Hepatocyte (in vitro differentiated cells): ENCODE measurements around the gene NCOR2. TPM values are rescaled to one million over a fixed set of nuclear protein-coding genes. Genes with fewer than 3 reads are reported as not detected.

Experiments used
- DNase-seq: peaks from one replicate; pipeline ENCODE4 v3.0.0-alpha.2; 2016; ENCODE audit warnings: low spot score
- H2AFZ ChIP-seq: fragments of 200-600 bp; sonication (generic); 2 replicates; pipeline ENCODE4 v1.6.0; 2016; ENCODE audit warnings: antibody characterized with exemption, mild to moderate bottlenecking
- H3K27ac ChIP-seq: fragments of 200-600 bp; sonication (generic); 2 replicates; pipeline ENCODE4 v1.5.1; 2016; ENCODE audit warnings: mild to moderate bottlenecking
- H3K27me3 ChIP-seq: fragments of 200-600 bp; sonication (generic); 2 replicates; pipeline ENCODE4 v1.6.1; 2016
- H3K36me3 ChIP-seq: fragments of 200-600 bp; sonication (generic); replicated peaks from 2 replicates; pipeline ENCODE4 v1.5.1; 2016; ENCODE audit warnings: low read depth; ENCODE audit not compliant: insufficient read depth
- H3K4me1 ChIP-seq: fragments of 200-600 bp; sonication (generic); 2 replicates; pipeline ENCODE4 v1.5.1; 2016; ENCODE audit warnings: mild to moderate bottlenecking, moderate library complexity; ENCODE audit not compliant: insufficient read depth
- H3K4me2 ChIP-seq: fragments of 200-600 bp; sonication (generic); 2 replicates; pipeline ENCODE4 v1.6.0; 2016
- H3K4me3 ChIP-seq: fragments of 200-600 bp; sonication (generic); 2 replicates; pipeline ENCODE4 v1.5.1; 2016; ENCODE audit warnings: mild to moderate bottlenecking
- H3K79me2 ChIP-seq: fragments of 200-600 bp; sonication (generic); 2 replicates; pipeline ENCODE4 v1.6.0; 2017; ENCODE audit warnings: mild to moderate bottlenecking
- H3K9me2 ChIP-seq: fragments of 200-600 bp; sonication (generic); replicated peaks from 2 replicates; pipeline ENCODE4 v1.6.0; 2017; ENCODE audit warnings: mild to moderate bottlenecking; ENCODE audit not compliant: insufficient read depth
- H3K9me3 ChIP-seq: fragments of 200-600 bp; sonication (generic); 2 replicates; pipeline ENCODE4 v1.5.1; 2016; ENCODE audit warnings: low read depth, mild to moderate bottlenecking
- H4K20me1 ChIP-seq: fragments of 200-600 bp; sonication (generic); 2 replicates; pipeline ENCODE4 v1.6.0; 2016; ENCODE audit warnings: mild to moderate bottlenecking; ENCODE audit not compliant: insufficient read depth, poor library complexity, severe bottlenecking
- CTCF ChIP-seq: fragments of 200-600 bp; sonication (generic); IDR thresholded peaks from 2 replicates; pipeline ENCODE4 v1.5.1; 2016; ENCODE audit warnings: antibody characterized with exemption, mild to moderate bottlenecking; ENCODE audit not compliant: poor library complexity
- EZH2 ChIP-seq: fragments of 200-600 bp; sonication (generic); IDR thresholded peaks from 2 replicates; pipeline ENCODE4 v1.6.1; 2016; ENCODE audit warnings: antibody characterized with exemption, mild to moderate bottlenecking, borderline replicate concordance
- EZH2phosphoT487 ChIP-seq: fragments of 200-600 bp; sonication (generic); IDR thresholded peaks from one replicate; pipeline ENCODE4 v1.6.1; 2018; ENCODE audit warnings: antibody characterized with exemption, mild to moderate bottlenecking, low read depth, moderate library complexity; ENCODE audit not compliant: unreplicated experiment, severe bottlenecking
- WGBS: methylation state at CpG from one replicate; pipeline ENCODE4 v1.1.6; 2016; ENCODE audit warnings: low lambda C conversion rate; ENCODE audit errors: missing lambda C conversion rate; 5-methylcytosine and 5-hydroxymethylcytosine counted together
- polyA plus RNA-seq: library from polyadenylated mRNA; unstranded; fragments of >200 nt; fragmentation: Nextera tagmentation; extraction: Ambion mirVana; gene quantifications from 2 replicates; pipeline ENCODE4 v1.2.1, GENCODE V29; 2016
- total RNA-seq: library from RNA; depleted of rRNA; stranded (reverse); fragments of >200 nt; gene quantifications from 2 replicates; pipeline ENCODE4 v1.2.3, GENCODE V29; 2014

The NCOR2 gene
- total and polyA plus RNA-seq, 2 experiments from 2014 or later: 40.3 to 121 TPM

- H4K20me1 ChIP-seq: no peaks in the 10 kb centered on the region
- peak overlapping the region; percentile 52 for H3K27ac ChIP-seq
- H2AFZ ChIP-seq: no peak overlapping the region
- 96% methylated on average over 23 of the region's 23 CpGs for WGBS
- H3K79me2 ChIP-seq: no peaks in the 10 kb centered on the region
- TF ChIP-seq CTCF (no peak), EZH2phosphoT487 (no peak), EZH2 (no peak)
- no peak for DNase-seq
- H3K36me3 ChIP-seq: no peaks in the 10 kb centered on the region
- no peaks in the 10 kb centered on the region for H3K9me3 ChIP-seq
- H3K4me2 ChIP-seq: no peak overlapping the region
- H3K4me3 ChIP-seq: no peak overlapping the region
- H3K4me1 ChIP-seq: peaks cover 46% of the 10 kb centered on the region
- no peaks in the 10 kb centered on the region for H3K27me3 ChIP-seq
- H3K9me2 ChIP-seq: no peaks in the 10 kb centered on the region
These were observed 40.4 kb upstream of the NCOR2 start for GRCh38 chr12:124607681-124608425.

GRCh38 chr12:124605883-124606774 lies 38.7 kb upstream of the NCOR2 start:
- TF ChIP-seq CTCF (no peak), EZH2 (no peak), EZH2phosphoT487 (no peak)
- Histone ChIP-seq H3K27me3 (no peaks in the 10 kb centered on the region), H3K4me2 (no peak overlapping the region), H3K9me3 (no peaks in the 10 kb centered on the region), H3K9me2 (no peaks in the 10 kb centered on the region), H3K79me2 (no peaks in the 10 kb centered on the region), H3K27ac (peak overlapping the region; percentile 84), H3K4me1 (peaks cover 49% of the 10 kb centered on the region), H3K36me3 (no peaks in the 10 kb centered on the region), H3K4me3 (no peak overlapping the region), H4K20me1 (no peaks in the 10 kb centered on the region), H2AFZ (no peak overlapping the region)
- no peak for DNase-seq
- 80% methylated on average over 22 of the region's 22 CpGs for WGBS

- Histone ChIP-seq H3K9me3 (no peaks in the 10 kb centered on the region), H3K79me2 (no peaks in the 10 kb centered on the region), H3K4me3 (no peak overlapping the region), H3K9me2 (no peaks in the 10 kb centered on the region), H3K27me3 (no peaks in the 10 kb centered on the region), H4K20me1 (no peaks in the 10 kb centered on the region), H3K4me1 (peaks cover 49% of the 10 kb centered on the region), H3K36me3 (no peaks in the 10 kb centered on the region), H3K4me2 (peak overlapping the region; percentile 52), H2AFZ (no peak overlapping the region), H3K27ac (peak overlapping the region; percentile 84)
- no peak for DNase-seq
- WGBS: 75% methylated on average over 13 of the region's 13 CpGs
- no peak for TF ChIP-seq EZH2phosphoT487
- TF ChIP-seq CTCF: no peak
- TF ChIP-seq EZH2: no peak
These were observed 37.9 kb upstream of the NCOR2 start for GRCh38 chr12:124605150-124605882.
